Right renal pelvis (tissue), 4 donors: ENCODE measurements around the gene ABCF2. TPM values are rescaled to one million over a fixed set of nuclear protein-coding genes. Genes with fewer than 3 reads are reported as not detected.

Experiments
- DNase-seq, 4 donors: peaks; one replicate each; pipeline ENCODE4 v3.0.0-alpha.2; 2013; ENCODE audit warnings: low read depth in 4 of 4, low spot score in 3 of 4, missing footprints in 1 of 4
- polyA plus RNA-seq, 4 donors: library from polyadenylated mRNA; unstranded; fragments of 120-200 nt; gene quantifications; one replicate each; pipeline ENCODE4 v1.2.1, GENCODE V29; 2013; ENCODE audit not compliant: insufficient read length in 4 of 4

Gene ABCF2
- polyA plus RNA-seq, 4 donors, result 25.1 to 28.6 (median 27.6) TPM

- no peak for DNase-seq
These were observed 15.4 kb upstream of the ABCF2 start for GRCh38 chr7:151242159-151243044.

GRCh38 chr7:151241755-151242096, 14.7 kb upstream of the ABCF2 start:
- DNase-seq, result no peak

- no peak for DNase-seq
These were observed 14.1 kb upstream of the ABCF2 start for GRCh38 chr7:151240942-151241754.

- no peak for DNase-seq
These were observed 13.5 kb upstream of the ABCF2 start for GRCh38 chr7:151240536-151240935.

GRCh38 chr7:151239837-151240459, 12.9 kb upstream of the ABCF2 start:
- no peak for DNase-seq

- DNase-seq, result no peak
These were observed 12.2 kb upstream of the ABCF2 start for GRCh38 chr7:151238924-151239836.

- no peak for DNase-seq
These were observed 11.3 kb upstream of the ABCF2 start for GRCh38 chr7:151238190-151238810.

GRCh38 chr7:151237244-151238189, 10.5 kb upstream of the ABCF2 start:
- no peak for DNase-seq

GRCh38 chr7:151236406-151236805, 9.4 kb upstream of the ABCF2 start:
- DNase-seq, result no peak

- DNase-seq, result no peak
These were observed 8.2 kb upstream of the ABCF2 start for GRCh38 chr7:151235091-151235787.

GRCh38 chr7:151233804-151234203, 6.8 kb upstream of the ABCF2 start:
- no peak for DNase-seq

- DNase-seq, result no peak
These were observed 6.1 kb upstream of the ABCF2 start for GRCh38 chr7:151232917-151233701.

- DNase-seq, result peak in 2 of 4 donors; percentile 72 to 79
These were observed 5.3 kb upstream of the ABCF2 start, which contains the start of gene CHPF2 for GRCh38 chr7:151232091-151232916. TSS of gene CHPF2 (plus strand) at chr7:151232483. CDS start at chr7:151234012, 1,529 bp downstream.

GRCh38 chr7:151231080-151231479, 4.1 kb upstream of the ABCF2 start:
- DNase-seq, result no peak

- no peak for DNase-seq
These were observed 2.2 kb upstream of the ABCF2 start for GRCh38 chr7:151229249-151229648.
